Measurements from ENCODE around the gene PRCD.
"Not testable (repeated sequence)": the region's sequence is repeated elsewhere in the genome, so short reads cannot be mapped to it uniquely, and the experiment has no call there.

The PRCD gene

GRCh38 chr17:76558198-76559095 lies 18.6 kb downstream of the PRCD start:
- no peak for DNase-seq

DNA sequence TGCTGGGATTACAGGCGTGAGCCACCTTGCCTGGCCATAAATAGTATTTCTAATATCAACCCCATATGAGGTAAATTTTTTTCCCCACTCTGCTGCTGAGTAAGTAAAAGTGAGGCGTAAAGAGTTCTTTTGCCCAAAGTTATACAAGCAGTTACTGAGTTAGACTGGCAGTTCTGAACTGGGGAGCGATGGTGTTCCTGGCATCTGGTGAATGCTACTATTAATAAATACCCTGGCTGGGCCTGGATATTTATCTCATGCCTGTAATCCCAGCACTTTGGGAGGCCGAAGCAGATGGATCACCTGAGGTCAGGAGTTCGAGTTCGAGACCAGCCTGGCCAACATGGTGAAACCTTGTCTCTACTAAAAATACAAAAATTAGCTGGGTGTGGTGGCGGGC lies 19.6 kb downstream of the PRCD start:
- not testable (repeated sequence) for DNase-seq

- DNase-seq = no peak
Measured at GRCh38 chr17:76560036-76560876, 20.4 kb downstream of the PRCD start.

GRCh38 chr17:76560877-76561221 lies 21.0 kb downstream of the PRCD start:
- DNase-seq = no peak

DNA sequence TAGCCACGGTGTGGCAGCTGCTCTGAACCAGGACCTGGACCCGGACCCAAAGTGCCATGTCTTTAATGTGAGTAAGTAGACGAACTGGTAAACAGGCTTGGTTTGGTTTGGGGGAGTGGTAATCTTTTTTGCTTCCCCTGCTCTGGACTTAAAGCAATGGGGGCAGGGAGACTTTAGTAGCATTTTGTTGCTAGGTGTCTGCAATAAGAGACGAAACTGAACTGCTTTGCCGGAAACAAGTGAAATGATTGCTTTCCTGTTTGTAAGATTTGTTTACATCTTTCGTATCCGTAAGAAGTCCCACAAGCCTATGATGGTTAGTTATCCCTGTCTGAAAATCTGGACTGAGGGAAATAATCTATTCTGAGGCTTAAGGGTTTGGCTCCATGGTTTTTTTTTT lies 21.5 kb downstream of the PRCD start:
- no peak for DNase-seq

- no peak for DNase-seq
Measured at GRCh38 chr17:76561799-76562268, 22.0 kb downstream of the PRCD start.

DNA sequence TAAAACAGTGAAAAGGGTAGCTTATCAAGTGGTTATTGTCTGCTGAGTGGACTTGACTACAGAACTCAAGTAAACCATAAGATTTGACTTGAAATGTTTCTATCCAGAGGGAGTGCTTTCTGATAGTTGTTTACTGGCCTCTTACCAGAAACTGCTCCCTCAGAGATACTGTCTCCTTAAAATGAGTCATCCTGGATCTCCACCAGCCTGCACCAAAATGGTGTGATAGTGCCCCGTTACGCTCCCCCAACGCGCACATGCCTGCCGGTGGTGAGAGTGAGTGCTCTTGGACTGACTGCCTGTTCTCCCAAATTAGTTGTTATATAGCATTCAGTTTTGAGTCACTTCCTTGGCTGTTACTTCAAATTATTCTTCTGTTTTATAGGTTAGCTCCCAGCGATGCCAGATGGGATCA lies 22.9 kb downstream of the PRCD start:
- DNase-seq = no peak

DNA sequence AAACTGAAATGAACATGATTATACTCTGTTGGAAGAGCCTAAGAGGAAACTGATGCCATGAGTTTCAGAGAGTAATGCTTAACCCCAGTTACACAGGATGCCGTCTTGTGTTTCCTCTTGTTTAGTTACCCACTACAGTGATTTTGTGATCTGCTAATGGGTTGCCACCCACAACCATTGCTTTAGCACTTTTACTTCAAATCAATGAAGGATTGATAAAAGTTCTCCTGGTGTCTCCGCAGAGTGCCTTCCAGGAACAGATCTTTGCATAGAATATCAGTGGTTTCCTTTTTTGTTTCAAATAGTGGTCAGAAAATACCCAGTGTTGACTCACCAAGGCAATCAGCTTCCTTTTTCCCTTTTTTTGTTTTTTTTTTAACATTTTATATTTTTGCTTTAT lies 23.5 kb downstream of the PRCD start:
- DNase-seq = not testable (repeated sequence)

DNA sequence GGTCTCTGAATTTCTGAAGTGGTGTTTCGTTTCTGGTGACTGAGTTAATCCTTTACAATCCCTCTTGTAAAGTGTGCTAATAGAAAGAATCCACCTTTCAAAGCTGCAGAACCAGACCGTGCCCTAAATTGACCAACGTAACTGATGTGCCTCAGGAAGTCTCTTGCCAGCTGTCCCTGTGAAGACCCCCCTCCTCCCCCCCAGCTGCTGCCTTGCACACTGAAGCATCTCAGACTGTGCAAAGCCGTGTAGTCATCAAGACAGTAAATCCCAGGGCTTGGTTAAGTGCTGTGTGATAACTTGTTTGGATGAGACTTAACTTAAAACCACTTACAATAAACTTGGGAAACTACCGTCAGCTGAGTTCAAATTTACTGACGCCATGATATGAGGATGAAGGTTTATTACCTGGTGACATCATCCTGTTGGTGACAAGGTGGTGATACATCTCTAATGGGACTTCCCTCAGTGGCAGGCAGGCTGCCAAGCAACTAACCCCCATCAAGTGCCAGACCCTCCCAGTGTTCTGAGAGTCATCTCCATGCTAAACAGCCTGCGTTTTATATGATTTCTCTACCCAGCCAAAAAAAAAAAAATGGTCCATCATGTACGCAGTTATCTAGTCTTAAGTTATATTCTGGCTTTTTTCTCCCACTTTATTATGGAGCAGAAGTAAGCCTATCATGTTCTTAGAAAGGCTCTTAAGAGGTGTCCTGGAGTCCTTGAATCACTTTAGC lies 25.3 kb downstream of the PRCD start:
- not testable (repeated sequence) for DNase-seq

DNA sequence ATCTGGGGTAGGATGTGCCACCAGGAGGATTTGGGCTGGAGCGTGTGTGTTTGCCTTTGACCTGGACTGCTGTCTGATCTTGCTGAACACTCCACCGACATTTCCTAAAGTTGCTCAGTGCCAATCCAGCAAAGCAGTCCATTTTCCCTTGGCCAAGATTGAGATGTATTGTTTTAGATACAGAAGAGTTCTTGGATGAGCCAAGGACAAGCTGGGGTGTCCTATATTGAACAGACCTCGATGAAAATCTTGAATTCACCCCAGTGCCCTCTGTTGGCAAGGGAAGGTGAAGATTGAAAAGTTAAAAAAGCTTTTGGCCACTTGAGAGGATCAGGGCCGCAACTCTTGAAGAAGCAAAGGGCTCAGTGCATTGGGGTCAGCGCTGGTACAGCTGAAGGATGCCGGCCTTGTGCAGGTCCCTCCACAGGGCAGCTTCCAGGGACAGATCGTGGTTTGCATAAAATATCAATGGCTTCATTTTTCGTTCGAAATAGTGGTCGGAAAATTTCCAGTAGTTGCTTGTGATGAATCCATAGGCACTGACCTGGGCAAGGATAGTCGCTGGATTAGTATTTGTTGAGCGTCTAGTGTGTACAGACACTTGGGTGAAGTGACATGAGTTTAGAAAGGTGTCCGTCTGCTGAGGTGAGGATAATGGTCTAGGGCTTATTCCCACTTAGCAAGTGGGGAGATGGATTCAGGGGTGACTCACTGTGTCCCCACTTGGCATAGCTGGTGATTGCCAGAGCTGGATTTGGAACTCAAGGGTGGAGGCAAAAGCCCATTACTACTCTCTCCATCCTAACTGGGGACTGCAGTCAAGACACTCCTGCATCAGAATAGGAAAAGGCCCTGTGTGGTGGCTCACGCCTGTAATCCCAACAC lies 26.1 kb downstream of the PRCD start:
- DNase-seq = no peak

DNA sequence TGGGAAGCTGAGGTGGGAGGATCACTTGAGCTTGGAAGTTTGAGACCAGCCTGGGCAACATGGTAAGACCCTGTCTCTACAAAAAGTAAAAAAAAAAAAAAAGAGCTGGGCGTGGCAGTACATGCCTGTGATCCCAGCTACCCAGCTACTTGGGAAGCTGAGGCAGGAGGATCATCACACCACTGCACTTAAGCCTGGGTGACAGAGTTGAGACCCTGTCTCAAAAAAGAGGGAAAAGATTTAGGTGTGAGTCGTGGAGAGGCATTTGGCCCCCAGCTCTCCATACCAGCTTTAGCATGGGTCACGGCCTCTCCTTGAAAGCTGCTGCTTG lies 26.7 kb downstream of the PRCD start:
- DNase-seq = no peak

DNA sequence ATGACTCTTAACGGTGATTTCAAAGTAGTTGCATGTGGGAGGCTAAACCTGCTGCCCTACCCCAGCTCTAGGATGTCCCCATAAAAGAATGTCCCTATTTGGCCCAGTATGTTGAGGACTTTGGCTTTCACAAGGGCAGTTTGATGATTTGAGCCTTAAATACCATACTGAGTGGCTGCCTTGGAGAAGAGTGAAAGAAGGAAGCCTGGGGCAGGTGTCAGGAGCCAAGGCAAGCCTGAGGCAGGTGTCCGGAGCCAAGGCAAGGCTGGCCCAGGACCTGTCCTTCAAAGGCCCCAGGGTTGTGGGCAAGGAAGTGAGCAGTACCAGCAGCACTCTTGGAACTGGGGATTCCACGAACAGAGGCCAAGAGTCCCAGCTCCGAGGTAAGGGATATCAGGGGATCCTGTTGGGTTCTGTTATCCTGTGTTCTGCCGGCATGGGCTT lies 27.2 kb downstream of the PRCD start:
- no peak for DNase-seq

DNA sequence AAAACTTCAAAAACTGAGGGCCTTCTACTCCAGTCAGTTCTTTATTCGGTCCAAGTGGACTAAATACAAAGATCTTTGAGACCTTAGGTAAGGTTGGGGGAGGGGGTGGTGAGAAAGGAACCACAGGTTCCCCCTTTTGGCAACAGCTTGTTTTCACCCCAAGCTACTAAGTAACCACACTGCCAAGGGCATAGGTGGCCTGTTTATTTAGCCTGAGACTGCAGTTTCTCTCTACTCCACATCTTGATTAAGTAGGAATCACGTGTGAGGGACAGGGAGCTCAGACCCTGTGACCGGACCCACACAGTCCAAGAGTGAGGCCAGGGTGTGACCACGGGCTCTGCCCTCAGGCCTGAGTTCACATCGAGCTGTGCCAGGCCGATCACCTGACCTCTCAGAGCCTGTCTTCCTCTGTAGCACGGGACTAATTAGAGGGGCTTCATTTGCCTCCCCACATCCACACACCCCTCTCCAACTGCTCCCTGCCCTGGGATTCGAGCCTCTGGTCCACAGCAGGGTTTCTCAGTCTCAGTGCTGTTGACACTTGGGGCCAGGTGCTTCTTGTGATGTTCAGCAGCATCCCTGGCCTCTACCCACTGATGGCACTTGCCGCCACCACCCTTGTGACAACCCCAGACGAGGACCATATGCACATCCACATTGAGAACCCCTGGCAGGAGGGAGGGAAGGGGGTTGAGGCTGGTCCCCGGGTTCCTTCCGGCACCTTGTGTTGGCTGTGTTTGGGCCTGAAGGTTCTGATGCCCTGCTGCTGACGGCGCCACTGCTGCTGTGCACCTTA lies 28.0 kb downstream of the PRCD start:
- DNase-seq = no peak

- DNase-seq = no peak
Measured at GRCh38 chr17:76568811-76569221, 29.0 kb downstream of the PRCD start.

DNA sequence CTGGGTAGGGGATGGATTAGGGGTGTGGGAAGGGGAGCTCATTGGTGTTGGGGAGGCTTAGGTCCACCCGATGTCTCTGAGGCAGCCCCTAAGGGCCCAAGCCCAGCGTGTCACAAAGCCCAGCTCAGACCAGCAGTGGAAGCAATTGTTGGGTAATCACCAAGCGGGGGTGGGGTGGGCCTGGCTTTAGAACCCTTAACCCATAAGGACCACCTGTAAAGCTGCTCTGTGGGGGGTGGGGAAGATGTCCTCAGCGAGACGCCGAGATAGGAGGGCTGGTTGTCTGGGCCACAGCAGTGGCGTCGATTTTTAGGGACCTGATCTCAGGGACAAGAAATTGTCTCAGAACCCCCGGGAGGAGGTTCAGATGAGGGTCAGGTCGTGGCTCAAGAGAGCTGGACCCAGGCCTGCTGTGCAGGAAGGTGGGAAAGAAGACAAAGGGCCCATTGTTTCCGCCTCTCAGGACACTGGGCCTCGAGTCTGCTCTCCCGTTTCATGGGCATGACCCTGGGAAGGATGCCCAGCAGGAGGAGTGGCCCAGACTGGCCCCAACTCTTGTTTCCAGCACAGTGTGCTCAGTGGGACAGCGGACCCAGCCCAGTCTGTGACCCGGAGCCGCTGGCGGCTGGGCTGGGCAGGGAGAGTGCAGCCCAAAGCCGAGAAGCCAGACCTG lies 29.9 kb downstream of the PRCD start:
- no peak for DNase-seq

GRCh38 chr17:76570457-76570856 lies 30.6 kb downstream of the PRCD start:
- DNase-seq = no peak

- DNase-seq = no peak
Measured at GRCh38 chr17:76570877-76571471, 31.1 kb downstream of the PRCD start.

DNA sequence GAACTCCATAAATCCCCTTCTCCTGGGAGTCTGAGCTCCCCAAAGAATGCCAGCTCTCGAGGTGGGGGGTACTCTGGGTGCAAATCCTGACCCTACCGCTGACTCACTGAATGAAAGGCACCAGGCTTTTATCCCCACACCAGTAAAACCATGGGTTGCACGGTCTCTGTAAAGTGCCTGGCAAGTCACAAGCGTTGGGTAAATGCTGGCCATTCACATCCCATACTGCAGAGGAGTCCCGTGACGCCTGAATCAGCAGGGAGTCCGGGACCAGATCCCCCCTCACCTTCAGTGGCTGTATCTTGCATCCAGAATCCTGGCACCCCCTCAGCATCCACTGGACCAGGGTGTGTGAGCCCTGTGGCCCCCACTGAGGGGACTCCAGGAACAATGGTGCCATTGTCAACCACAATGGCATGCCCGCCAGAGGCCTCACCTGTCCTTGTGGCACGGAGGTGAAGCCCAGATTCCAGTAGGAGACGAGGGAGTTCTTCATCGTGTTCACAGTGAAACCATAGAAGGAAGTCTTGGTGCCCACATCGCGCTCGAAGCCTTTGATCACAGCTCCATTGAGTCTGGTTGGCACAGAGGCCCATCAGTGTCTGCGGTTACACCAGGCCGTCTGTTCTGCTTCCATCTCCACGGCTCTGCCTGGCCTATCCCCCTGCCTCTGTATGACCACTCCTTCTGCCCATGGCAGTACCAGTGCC lies 32.5 kb downstream of the PRCD start:
- no peak for DNase-seq

DNA sequence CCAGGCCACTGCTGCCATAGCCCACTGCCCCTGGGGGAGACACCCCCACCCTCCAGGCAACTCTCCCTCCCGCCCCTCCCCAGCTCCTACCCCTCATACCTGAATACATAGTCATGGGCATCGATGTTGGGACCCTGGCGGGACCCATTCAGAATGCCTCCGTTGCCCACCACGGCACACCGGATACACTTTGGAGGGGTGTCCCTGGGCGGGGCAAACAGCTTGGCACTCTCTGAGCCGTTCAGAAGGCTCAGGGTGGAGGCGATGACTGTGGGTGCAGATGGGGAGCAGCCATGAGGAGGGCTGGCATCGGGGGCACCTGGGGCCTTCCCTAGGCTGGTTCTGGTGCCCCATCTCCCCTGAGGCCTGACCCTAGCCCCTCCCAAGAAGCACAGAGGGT lies 33.3 kb downstream of the PRCD start:
- DNase-seq = no peak

DNA sequence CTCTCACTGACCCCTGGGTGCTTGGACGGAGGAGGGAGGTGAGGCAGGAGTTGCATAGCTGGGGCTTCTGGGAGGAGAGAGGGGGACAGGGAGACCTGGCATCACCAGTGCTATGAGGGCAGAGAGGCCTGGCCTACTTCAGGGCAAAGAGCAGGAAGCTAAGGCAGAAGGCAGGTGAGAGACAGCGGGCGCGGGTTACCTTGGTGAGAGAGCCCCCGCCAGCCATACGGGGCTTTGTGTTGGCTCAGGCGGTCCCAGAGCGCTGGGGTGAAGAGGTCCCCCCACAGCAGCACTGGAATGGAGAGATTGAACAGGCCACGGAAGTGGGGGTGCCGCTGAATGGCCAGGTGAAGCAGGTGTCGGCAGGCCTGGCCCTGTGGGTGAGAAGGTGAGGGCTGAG lies 34.3 kb downstream of the PRCD start:
- no peak for DNase-seq

All from stimulated activated CD4-positive, alpha-beta T cell treated with anti-CD3 and anti-CD28 coated beads, Interleukin-2, amount 100 ng/mL, for 48 hours (primary cell).